HEK293 (cell line): ENCODE results near the gene TRPC4.
"Not testable (repeated sequence)": the region's sequence is repeated elsewhere in the genome, so short reads cannot be mapped to it uniquely, and the experiment has no call there.

Experiments
- CTCF ChIA-PET: fragments of 350-600 bp; formaldehyde crosslinking; extraction: SDS; loops from one replicate; lab custom pipeline; 2021; ENCODE audit warnings: antibody characterized with exemption; lab: Yijun Ruan, JAX
- POLR2A ChIA-PET: fragments of 300-600 bp; formaldehyde crosslinking; extraction: SDS; loops from one replicate; lab custom pipeline; 2020; ENCODE audit warnings: antibody characterized with exemption, inconsistent platforms; lab: Yijun Ruan, JAX
- H3K27ac ChIP-seq: fragments of 200-500 bp; sonication (Bioruptor generic); 2 replicates; pipeline ENCODE4 v1.5.1; 2014; ENCODE audit warnings: low read depth, low read length, control low read depth, inconsistent platforms; ENCODE audit errors: extremely low read depth
- H3K36me3 ChIP-seq, 2 experiments: fragments of 200-500 bp in 1 of 2; sonication (Bioruptor generic) in 1 of 2; 1 replicate in 1 of 2; 2 replicates in 1 of 2; pipeline ENCODE4 v1.5.1; 2014 to 2017; ENCODE audit warnings: inconsistent platforms in 2 of 2, low read length in 2 of 2; ENCODE audit not compliant: control insufficient read depth in 2 of 2, insufficient read depth in 1 of 2
- H3K4me1 ChIP-seq: fragments of 200-500 bp; sonication (Bioruptor generic); 2 replicates; pipeline ENCODE4 v1.5.1; 2014; ENCODE audit warnings: mild to moderate bottlenecking, low read length, inconsistent platforms; ENCODE audit not compliant: control insufficient read depth, insufficient read depth
- H3K4me3 ChIP-seq: 2 replicates; pipeline ENCODE4 v1.5.1; 2011; ENCODE audit warnings: low read depth, mild to moderate bottlenecking, control low read depth, low read length, moderate library complexity
- H3K9me3 ChIP-seq: fragments of 200-500 bp; sonication (Bioruptor generic); 2 replicates; pipeline ENCODE4 v1.5.1; 2014; ENCODE audit warnings: low read depth, low read length, inconsistent platforms; ENCODE audit not compliant: control insufficient read depth, insufficient read depth
- HOXA7 ChIP-seq: sonication (generic); formaldehyde crosslinking; IDR thresholded peaks from 2 replicates; pipeline ENCODE4 v1.8.1; 2022; ENCODE audit warnings: missing genetic modification reagents, borderline replicate concordance
- SP7 ChIP-seq: fragments of 450-650 bp; formaldehyde crosslinking; IDR thresholded peaks from 2 replicates; pipeline ENCODE4 v1.5.1; 2016; ENCODE audit warnings: missing biosample characterization, missing genetic modification characterization
- ZBTB11 ChIP-seq: fragments of 450-650 bp; formaldehyde crosslinking; conservative IDR thresholded peaks from 2 replicates; pipeline ENCODE4 v1.5.1; 2016; ENCODE audit warnings: low read depth, missing biosample characterization, missing genetic modification characterization
- ZBTB21 ChIP-seq: fragments of 450-650 bp; formaldehyde crosslinking; IDR thresholded peaks from 2 replicates; pipeline ENCODE4 v1.5.1; 2017; ENCODE audit warnings: missing biosample characterization, missing genetic modification characterization
- ZBTB49 ChIP-seq: fragments of 450-650 bp; formaldehyde crosslinking; IDR thresholded peaks from 2 replicates; pipeline ENCODE4 v1.5.1; 2016; ENCODE audit warnings: missing biosample characterization, missing genetic modification characterization, low read depth
- ZNF26 ChIP-seq: fragments of 450-650 bp; formaldehyde crosslinking; IDR thresholded peaks from 2 replicates; pipeline ENCODE4 v1.5.1; 2016; ENCODE audit warnings: missing biosample characterization, missing genetic modification characterization
- ZNF433 ChIP-seq: fragments of 450-650 bp; formaldehyde crosslinking; IDR thresholded peaks from 2 replicates; pipeline ENCODE4 v1.5.1; 2016; ENCODE audit warnings: missing biosample characterization, missing genetic modification characterization, low read depth
- ZNF449 ChIP-seq: fragments of 450-650 bp; formaldehyde crosslinking; IDR thresholded peaks from 2 replicates; pipeline ENCODE4 v1.5.1; 2017; ENCODE audit warnings: missing biosample characterization, mild to moderate bottlenecking, missing genetic modification characterization, moderate library complexity
- ZNF561 ChIP-seq: fragments of 450-650 bp; IDR thresholded peaks from 2 replicates; pipeline ENCODE4 v1.5.1; 2018; ENCODE audit warnings: missing biosample characterization, missing genetic modification characterization, borderline replicate concordance
- ZNF596 ChIP-seq: fragments of 450-650 bp; IDR thresholded peaks from 2 replicates; pipeline ENCODE4 v1.5.0; 2018; ENCODE audit warnings: missing biosample characterization, mild to moderate bottlenecking, missing genetic modification characterization, moderate library complexity
- ZNF600 ChIP-seq: fragments of 450-650 bp; formaldehyde crosslinking; IDR thresholded peaks from 2 replicates; pipeline ENCODE4 v1.5.1; 2016; ENCODE audit warnings: missing biosample characterization, missing genetic modification characterization
- ZNF658 ChIP-seq: fragments of 450-650 bp; formaldehyde crosslinking; IDR thresholded peaks from 2 replicates; pipeline ENCODE4; 2016; ENCODE audit warnings: missing biosample characterization, missing genetic modification characterization
- ZNF664 ChIP-seq: fragments of 450-650 bp; formaldehyde crosslinking; IDR thresholded peaks from 2 replicates; pipeline ENCODE4 v1.5.1; 2016; ENCODE audit warnings: missing biosample characterization, missing genetic modification characterization
- ZNF777 ChIP-seq: fragments of 450-650 bp; formaldehyde crosslinking; IDR thresholded peaks from 2 replicates; pipeline ENCODE4 v1.5.1; 2017; ENCODE audit warnings: missing biosample characterization, missing genetic modification characterization, borderline replicate concordance

Gene TRPC4

GRCh38 chr13:37596805-37597204, 272.8 kb downstream of the TRPC4 start:
- Histone ChIP-seq H3K36me3 (no peaks in the 10 kb centered on the region), H3K4me3 (no peak overlapping the region), H3K9me3 (no peaks in the 10 kb centered on the region), H3K4me1 (no peaks in the 10 kb centered on the region; the same call in 1 of the 2 replicates), H3K27ac (no peak overlapping the region)
- CTCF ChIA-PET: no interaction called here
- POLR2A ChIA-PET: no interaction called here
- TF ChIP-seq ZNF600 (tag by site-specific recombination) (no peak), ZNF596 (no peak), ZNF561 (tag by site-specific recombination) (no peak), ZBTB11 (tag by site-specific recombination) (no peak)

GRCh38 chr13:37595162-37595561, 274.4 kb downstream of the TRPC4 start:
- Histone ChIP-seq H3K4me3 (no peak overlapping the region), H3K4me1 (no peaks in the 10 kb centered on the region; the same call in 1 of the 2 replicates), H3K9me3 (no peaks in the 10 kb centered on the region), H3K27ac (no peak overlapping the region), H3K36me3 (no peaks in the 10 kb centered on the region)
- no peak for TF ChIP-seq ZNF777 (tag by site-specific recombination)
- ChIA-PET POLR2A (no interaction called here), CTCF (interaction anchor here (0.6 kb wide), 1 partner anchor 16 kb away, joined by 3 read pairs; no protein-coding TSS in a partner anchor)

GRCh38 chr13:37594550-37594949, 275.0 kb downstream of the TRPC4 start:
- no peaks in the 10 kb centered on the region for H3K36me3 ChIP-seq
- no peak for TF ChIP-seq ZNF449
- no peak for TF ChIP-seq SP7 (tag by site-specific recombination)
- TF ChIP-seq, all 188 proteins: peak for 0
- POLR2A ChIA-PET: interaction anchor here (0.7 kb wide), 1 partner anchor 919 kb away, joined by 5 read pairs; no protein-coding TSS in a partner anchor
- CTCF ChIA-PET: interaction anchor here (0.6 to 1.2 kb wide), 2 partner anchors 7 to 17 kb away, joined by 3 read pairs; no protein-coding TSS in a partner anchor
- Histone ChIP-seq H3K9me3 (no peaks in the 10 kb centered on the region), H3K27ac (no peak overlapping the region), H3K4me3 (no peak overlapping the region), H3K4me1 (no peaks in the 10 kb centered on the region; the same call in 1 of the 2 replicates)

- CTCF ChIA-PET: interaction anchor here (0.6 kb wide), 1 partner anchor 432 kb away, joined by 3 read pairs; no protein-coding TSS in a partner anchor
- H3K27ac ChIP-seq, POLR2A ChIA-PET, H3K4me1 ChIP-seq, H3K4me3 ChIP-seq, H3K36me3 ChIP-seq, H3K9me3 ChIP-seq: not testable (repeated sequence)
Observed at GRCh38 chr13:37589381-37589780, 280.2 kb downstream of the TRPC4 start.

- Histone ChIP-seq H3K36me3 (no peaks in the 10 kb centered on the region), H3K9me3 (no peaks in the 10 kb centered on the region), H3K4me1 (no peaks in the 10 kb centered on the region), H3K4me3 (no peak overlapping the region), H3K27ac (no peak overlapping the region)
- CTCF ChIA-PET: no interaction called here
- POLR2A ChIA-PET: no interaction called here
- TF ChIP-seq ZNF26 (tag by site-specific recombination): no peak
- no peak for TF ChIP-seq ZNF664 (tag by site-specific recombination)
- TF ChIP-seq ZNF658 (tag by site-specific recombination): no peak
- no peak for TF ChIP-seq ZBTB49 (tag by site-specific recombination)
- TF ChIP-seq HOXA7: no peak
- TF ChIP-seq ZBTB21 (tag by site-specific recombination): no peak
- TF ChIP-seq ZNF433 (tag by site-specific recombination): no peak
Observed at GRCh38 chr13:37587236-37587635, 282.3 kb downstream of the TRPC4 start.
